NCI-H446 treated with DMSO at 0.1 percent for 48 hours (cell line): ENCODE measurements around the gene ARIH2.
A peak's percentile ranks its signal among the peaks of the same experiment; 100 is the strongest.
"Not testable (repeated sequence)": the region's sequence is repeated elsewhere in the genome, so short reads cannot be mapped to it uniquely, and the experiment has no call there.

ENCODE experiments used
- DNase-seq: peaks from one replicate; lab custom pipeline; 2025; lab: John Stamatoyannopoulos, UW

The ARIH2 gene

GRCh38 chr3:49004352-49005302, 86.0 kb downstream of the ARIH2 start:
- no peak for DNase-seq

- no peak for DNase-seq
Measured at GRCh38 chr3:49005303-49005680, 86.7 kb downstream of the ARIH2 start.

- no peak for DNase-seq
Measured at GRCh38 chr3:49005998-49006397, 87.4 kb downstream of the ARIH2 start.

- DNase-seq, result no peak
Measured at GRCh38 chr3:49006408-49007067, 87.9 kb downstream of the ARIH2 start.

- DNase-seq, result peak; percentile 93
Measured at GRCh38 chr3:49007068-49007770, 88.6 kb downstream of the ARIH2 start, which contains the start of gene WDR6. Gene WDR6 (plus strand): TSS chr3:49007391. CDS start chr3:49007432, 41 bp downstream.

GRCh38 chr3:49007771-49008528, 89.3 kb downstream of the ARIH2 start:
- DNase-seq, result peak; percentile 20

- DNase-seq, result not testable (repeated sequence)
Measured at GRCh38 chr3:49008627-49009026, 90.0 kb downstream of the ARIH2 start.

- DNase-seq, result no peak
Measured at GRCh38 chr3:49009396-49009795, 90.8 kb downstream of the ARIH2 start.

GRCh38 chr3:49012441-49013017, 93.9 kb downstream of the ARIH2 start:
- DNase-seq, result no peak

- no peak for DNase-seq
Measured at GRCh38 chr3:49013113-49013737, 94.6 kb downstream of the ARIH2 start.

GRCh38 chr3:49013738-49014660, 95.4 kb downstream of the ARIH2 start:
- no peak for DNase-seq

- DNase-seq, result no peak
Measured at GRCh38 chr3:49015072-49015471, 96.4 kb downstream of the ARIH2 start.

GRCh38 chr3:49015765-49016164, 97.1 kb downstream of the ARIH2 start:
- no peak for DNase-seq

GRCh38 chr3:49016414-49017228, 98.0 kb downstream of the ARIH2 start:
- DNase-seq, result no peak

- no peak for DNase-seq
Measured at GRCh38 chr3:49017229-49017970, 98.8 kb downstream of the ARIH2 start.

GRCh38 chr3:49017971-49018706, 99.5 kb downstream of the ARIH2 start, which contains the start of gene DALRD3:
Gene DALRD3 (minus strand): TSS chr3:49018580. CDS start chr3:49018564, 16 bp downstream.
- DNase-seq, result no peak

GRCh38 chr3:49018707-49019006, 100.0 kb downstream of the ARIH2 start:
- no peak for DNase-seq

GRCh38 chr3:49019941-49020329, 101.3 kb downstream of the ARIH2 start:
- no peak for DNase-seq
